ENCODE results near the gene AMH. TPM values are rescaled to one million over a fixed set of nuclear protein-coding genes. Genes with fewer than 3 reads are reported as not detected.

AMH gene
- total RNA-seq, 2 donors from 2014 or later, result 0.80 to 1.6 TPM

- DNase-seq (peak; percentile 7), ATAC-seq (no peak)
- intact Hi-C loops (cut with DNase I), result no loop called here
Measured at GRCh38 chr19:2242816-2243215, 6.3 kb upstream of the AMH start.

DNA sequence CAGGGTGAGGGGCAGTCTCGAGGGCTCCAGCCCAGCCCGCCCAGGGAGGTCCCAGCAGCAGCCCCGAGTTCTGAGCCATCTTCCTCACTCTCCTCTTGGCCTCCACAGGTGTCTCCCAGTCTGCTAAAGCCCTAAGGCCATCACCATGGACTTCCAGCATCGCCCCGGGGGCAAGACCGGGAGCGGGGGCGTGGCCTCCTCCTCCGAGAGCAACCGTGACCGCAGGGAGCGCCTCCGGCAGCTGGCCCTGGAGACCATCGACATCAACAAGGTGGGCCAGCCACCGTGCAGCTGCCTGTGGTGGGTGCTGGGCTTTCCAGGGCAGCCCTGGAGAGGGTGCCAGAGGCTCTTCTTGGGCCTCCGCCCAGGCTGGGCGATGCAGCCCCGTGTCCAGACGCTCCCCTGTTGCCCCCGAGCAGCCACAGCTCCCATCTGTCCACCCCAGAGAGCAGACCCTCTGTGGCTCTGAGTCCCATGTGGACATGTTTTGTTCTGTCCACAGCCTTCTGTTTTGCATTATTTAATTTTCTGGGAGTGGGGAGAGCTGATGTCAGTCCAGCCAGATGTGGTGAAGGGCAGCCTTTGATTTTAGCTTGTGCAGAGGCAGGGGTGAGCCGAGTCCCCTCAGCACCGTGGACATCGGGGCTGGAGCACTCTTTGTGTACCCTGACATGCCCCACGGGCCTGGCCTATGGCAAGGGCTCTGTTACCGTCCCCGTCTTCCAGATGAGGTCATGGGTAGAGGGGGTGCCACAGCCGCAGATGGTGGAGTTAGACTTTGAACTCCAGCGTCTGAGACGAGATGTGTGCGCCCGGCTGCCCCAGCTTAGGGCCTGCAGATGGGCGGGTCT lies 5.6 kb upstream of the AMH start:
- intact Hi-C loops (cut with DNase I), result no loop called here
- no peak for ATAC-seq
- DNase-seq, result no peak

DNA sequence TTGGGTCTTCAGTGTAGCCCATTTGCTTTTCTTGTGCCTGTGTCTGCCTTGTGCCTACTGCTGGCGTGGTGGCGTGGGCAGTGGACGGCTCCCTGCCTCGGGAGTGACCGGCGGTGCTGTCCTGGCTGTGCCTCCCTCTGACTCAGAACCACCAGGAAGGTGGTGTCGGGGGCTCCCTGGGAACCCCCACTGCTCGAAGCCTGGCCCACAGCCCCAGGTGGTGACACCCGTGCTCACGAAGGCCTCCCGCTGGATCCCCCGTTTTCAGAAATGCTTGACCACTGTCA lies 5.1 kb upstream of the AMH start:
- intact Hi-C loops (cut with DNase I), result no loop called here
- DNase-seq (no peak), ATAC-seq (no peak)

DNA sequence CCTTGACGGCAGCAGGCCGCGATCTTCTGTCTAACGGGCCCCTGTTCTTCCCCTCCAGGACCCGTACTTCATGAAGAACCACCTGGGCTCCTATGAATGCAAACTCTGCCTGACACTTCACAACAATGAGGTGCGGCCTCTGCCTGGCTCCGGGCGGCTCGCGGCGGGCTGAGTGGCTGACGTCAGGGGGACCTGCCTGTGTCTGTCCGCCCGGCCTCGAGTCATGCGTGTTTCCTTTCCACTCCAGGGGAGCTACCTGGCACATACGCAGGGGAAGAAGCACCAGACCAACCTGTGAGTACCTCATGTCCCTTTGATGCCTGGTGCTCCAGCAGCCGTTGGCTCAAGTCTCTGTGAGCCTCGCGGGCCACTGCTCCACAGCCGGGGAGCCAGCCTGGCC lies 4.6 kb upstream of the AMH start:
- intact Hi-C loops (cut with DNase I), result no loop called here
- no peak for ATAC-seq
- DNase-seq, result no peak

DNA sequence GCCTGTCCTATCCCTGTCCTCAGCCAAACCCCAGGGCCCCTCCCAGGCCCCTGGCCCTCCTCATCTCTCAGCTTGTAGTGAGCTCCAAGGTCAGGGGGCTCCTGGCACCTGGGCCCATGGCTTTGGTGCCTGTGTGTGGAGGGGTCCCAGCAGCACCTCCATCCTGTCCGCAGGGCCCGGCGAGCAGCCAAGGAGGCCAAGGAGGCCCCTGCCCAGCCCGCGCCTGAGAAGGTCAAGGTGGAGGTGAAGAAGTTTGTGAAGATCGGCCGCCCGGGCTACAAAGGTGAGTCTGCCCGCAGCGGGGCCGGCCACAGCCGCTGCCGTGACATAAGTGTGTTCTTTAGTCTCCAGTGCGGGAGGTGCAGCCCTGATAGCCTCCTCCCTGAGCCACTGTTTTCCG lies 3.9 kb upstream of the AMH start:
- intact Hi-C loops (cut with DNase I), result no loop called here
- DNase-seq (peak; percentile 23), ATAC-seq (no peak)

GRCh38 chr19:2246014-2246620 lies 3.0 kb upstream of the AMH start:
- no peak for ATAC-seq
- intact Hi-C loops (cut with DNase I), result no loop called here

DNA sequence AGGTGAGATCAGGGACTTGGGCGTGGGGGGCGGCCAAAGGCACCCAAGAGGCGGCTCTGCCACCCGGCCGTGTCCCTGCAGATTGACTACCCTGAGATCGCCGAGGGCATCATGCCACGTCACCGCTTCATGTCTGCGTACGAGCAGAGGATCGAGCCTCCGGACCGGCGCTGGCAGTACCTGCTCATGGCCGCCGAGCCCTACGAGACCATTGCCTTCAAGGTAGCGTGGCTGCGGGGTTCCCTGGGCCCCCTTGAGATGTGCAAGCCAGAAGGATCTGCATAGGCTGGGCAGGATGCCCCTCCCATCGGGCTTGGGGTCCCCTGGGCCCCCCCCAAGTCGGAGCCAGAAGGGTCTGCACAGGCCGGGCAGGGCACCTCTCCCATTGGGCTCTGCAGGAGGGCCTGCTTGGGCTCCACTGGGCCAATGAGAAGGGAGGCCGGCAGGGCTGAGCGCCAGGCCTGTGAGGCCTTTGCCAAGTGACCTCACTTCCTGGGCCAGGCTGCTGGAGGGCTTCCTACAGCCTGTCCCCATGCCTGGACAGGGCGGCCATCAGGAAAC lies 2.2 kb upstream of the AMH start:
- intact Hi-C loops (cut with DNase I), result no loop called here
- ATAC-seq (peak; percentile 50 to 52), DNase-seq (peak; percentile 68)

More at GRCh38 chr19:2246014-2246620, 3.0 kb upstream of the AMH start:
- peak; percentile 17 for DNase-seq

GRCh38 chr19:2247433-2248101 lies 1.6 kb upstream of the AMH start:
- ATAC-seq, result no peak

GRCh38 chr19:2248136-2249009 lies 750 bp upstream of the AMH start:
- intact Hi-C loops (cut with DNase I), result no loop called here
- peak; percentile 18 for DNase-seq
- ATAC-seq, result no peak

More at GRCh38 chr19:2247433-2248101, 1.6 kb upstream of the AMH start:
- peak; percentile 18 for DNase-seq
- intact Hi-C loops (cut with DNase I), result no loop called here

DNA sequence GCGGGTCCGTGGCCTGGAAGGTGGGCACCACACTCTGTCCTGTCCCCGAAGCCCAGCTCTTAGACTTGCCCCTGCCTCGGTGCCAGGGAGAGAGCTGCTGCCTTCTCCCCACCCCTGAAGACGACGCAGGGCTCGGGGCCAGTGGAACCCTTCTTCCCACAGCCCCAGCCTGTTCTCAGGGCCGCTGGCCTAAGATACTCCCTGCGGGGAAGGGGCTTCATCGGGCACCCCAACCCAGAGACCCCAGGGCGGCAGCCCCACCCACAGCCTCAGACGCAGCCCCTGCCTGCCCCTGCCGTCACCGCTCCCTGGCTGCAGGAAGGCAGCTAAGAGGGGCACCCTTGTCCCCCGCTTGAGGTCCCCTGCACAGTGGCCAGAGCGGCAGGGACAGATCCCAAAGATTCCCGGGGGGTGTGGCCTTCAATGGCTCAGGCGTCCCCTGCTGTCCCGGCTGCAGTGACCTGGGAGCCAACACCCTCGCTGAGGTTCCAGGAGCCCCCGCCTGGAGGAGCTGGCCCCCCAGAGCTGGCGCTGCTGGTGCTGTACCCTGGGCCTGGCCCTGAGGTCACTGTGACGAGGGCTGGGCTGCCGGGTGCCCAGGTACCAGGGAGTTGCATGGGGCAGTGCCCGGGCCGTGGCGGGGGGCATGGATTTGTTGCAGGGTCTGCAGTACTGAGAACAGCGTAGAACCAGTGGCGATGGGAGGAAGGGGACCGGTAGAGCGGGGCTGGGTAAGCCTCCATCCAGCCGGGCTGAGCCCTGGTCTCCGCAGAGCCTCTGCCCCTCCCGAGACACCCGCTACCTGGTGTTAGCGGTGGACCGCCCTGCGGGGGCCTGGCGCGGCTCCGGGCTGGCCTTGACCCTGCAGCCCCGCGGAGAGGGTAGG lies 1.0 kb downstream of the AMH start:
- intact Hi-C loops (cut with DNase I), result no loop called here
- ATAC-seq (peak in 1 of 2 donors; percentile 3), DNase-seq (peak; percentile 40)

DNA sequence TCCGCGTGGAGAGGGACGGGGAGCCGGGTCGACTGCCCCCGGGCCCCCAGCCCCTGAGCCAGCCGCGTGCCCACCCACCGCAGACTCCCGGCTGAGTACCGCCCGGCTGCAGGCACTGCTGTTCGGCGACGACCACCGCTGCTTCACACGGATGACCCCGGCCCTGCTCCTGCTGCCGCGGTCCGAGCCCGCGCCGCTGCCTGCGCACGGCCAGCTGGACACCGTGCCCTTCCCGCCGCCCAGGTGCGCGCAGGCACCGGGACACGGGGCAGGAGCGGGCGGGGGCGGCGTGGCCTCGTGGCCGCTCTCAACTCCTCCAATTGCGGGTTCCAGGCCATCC lies 1.6 kb downstream of the AMH start:
- ATAC-seq, result no peak
- intact Hi-C loops (cut with DNase I), result no loop called here
- DNase-seq, result peak; percentile 7

DNA sequence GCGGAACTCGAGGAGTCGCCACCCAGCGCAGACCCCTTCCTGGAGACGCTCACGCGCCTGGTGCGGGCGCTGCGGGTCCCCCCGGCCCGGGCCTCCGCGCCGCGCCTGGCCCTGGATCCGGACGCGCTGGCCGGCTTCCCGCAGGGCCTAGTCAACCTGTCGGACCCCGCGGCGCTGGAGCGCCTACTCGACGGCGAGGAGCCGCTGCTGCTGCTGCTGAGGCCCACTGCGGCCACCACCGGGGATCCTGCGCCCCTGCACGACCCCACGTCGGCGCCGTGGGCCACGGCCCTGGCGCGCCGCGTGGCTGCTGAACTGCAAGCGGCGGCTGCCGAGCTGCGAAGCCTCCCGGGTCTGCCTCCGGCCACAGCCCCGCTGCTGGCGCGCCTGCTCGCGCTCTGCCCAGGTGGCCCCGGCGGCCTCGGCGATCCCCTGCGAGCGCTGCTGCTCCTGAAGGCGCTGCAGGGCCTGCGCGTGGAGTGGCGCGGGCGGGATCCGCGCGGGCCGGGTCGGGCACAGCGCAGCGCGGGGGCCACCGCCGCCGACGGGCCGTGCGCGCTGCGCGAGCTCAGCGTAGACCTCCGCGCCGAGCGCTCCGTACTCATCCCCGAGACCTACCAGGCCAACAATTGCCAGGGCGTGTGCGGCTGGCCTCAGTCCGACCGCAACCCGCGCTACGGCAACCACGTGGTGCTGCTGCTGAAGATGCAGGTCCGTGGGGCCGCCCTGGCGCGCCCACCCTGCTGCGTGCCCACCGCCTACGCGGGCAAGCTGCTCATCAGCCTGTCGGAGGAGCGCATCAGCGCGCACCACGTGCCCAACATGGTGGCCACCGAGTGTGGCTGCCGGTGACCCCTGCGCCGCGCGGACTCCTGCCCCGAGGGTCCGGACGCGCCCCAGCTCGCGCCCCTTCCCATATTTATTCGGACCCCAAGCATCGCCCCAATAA lies 2.3 kb downstream of the AMH start:
- ATAC-seq, result no peak
- intact Hi-C loops (cut with DNase I), result no loop called here
- peak; percentile 17 for DNase-seq

- intact Hi-C loops (cut with DNase I), result no loop called here
- ATAC-seq (no peak), DNase-seq (peak; percentile 7)
Measured at GRCh38 chr19:2252055-2252796, 3.1 kb downstream of the AMH start.

DNA sequence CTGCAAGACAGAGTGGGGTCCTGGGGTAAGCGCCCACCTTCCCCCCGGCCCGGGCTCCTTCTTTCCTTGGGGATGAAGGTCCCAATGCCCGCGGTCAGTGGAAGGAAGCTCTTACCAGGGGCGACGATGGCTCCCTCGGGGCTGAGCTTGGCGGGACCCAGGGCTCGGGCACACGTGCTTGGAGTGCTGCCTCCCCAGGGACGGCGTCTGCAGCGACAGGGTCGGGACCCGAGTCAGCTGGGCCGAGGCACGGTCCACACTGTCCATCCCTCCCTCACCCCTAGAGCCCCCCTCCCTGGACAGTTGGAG lies 3.6 kb downstream of the AMH start:
- ATAC-seq (no peak), DNase-seq (no peak)
- intact Hi-C loops (cut with DNase I), result no loop called here

DNA sequence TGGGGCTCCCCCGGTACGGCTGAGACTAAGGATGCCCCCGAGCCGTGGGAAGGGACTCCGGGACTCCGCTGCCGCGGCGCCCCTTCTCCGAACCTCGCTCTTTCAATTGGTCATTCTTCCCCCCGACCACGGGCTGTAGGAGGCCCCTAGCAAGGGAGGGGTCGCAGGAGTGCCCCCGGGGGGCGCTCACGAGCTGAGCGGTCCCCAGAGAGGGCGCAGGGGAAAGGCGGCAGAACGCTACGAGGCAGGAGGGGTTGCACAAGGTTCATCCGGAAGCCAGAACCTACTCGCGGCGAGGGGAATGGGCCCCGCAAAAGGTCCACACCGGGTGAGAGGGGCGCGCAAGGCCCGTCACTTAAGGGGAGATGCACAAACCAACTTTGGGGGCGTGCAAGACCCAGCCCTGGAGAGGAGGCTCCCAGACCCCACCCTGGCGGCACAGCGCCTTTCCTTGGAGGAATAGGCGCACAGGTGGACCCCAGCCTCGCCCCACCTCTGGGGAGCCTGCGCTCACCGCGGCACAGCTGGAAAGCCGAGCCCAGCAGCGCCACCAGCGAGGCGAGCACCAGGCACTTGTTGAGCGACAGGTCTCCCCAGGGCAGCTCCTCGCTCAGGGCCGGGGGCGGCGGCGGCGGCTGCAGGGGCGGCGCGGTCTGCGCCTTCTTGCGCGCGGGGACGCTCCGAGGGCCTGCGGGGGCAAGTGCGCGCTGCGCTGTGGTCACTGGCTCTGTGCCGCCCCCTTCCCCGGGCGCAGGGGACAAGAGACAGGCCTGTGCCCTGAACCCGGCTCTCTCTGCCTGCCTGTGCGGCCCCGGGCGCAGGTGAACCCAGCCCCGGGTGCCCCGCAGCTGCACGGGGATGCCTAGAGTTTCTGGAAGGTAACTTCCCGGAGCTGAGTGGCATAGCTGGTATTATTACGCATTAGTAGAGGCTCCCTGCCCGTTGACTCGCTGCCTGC lies 4.3 kb downstream of the AMH start:
- intact Hi-C loops (cut with DNase I), result no loop called here
- no peak for DNase-seq
- no peak for ATAC-seq

All from left cardiac atrium (tissue), 4 donors.